ENCODE data around the gene AP1B1.
"Not testable (repeated sequence)": the region's sequence is repeated elsewhere in the genome, so short reads cannot be mapped to it uniquely, and the experiment has no call there.

Gene AP1B1

DNA sequence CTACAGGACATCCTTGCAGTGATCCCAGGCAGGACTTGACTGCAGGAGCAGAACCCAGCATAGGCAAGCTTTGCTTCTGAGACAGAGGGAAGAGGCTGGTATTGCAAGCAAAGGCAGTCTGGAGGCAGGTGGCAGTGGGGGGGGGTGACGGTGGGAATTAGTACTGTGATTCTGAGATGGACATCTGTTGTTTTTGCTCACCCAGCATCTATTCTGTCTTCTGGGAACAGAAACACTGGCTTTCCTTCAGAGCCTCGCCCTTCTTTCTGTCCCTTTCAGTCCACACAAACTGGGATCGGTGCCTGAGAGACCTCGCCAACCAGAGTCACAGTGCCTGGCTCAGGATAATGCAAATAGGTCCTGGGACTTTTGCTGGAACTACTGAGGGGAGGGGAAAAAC is 41.7 kb downstream of the AP1B1 start:
- no peak for DNase-seq

DNA sequence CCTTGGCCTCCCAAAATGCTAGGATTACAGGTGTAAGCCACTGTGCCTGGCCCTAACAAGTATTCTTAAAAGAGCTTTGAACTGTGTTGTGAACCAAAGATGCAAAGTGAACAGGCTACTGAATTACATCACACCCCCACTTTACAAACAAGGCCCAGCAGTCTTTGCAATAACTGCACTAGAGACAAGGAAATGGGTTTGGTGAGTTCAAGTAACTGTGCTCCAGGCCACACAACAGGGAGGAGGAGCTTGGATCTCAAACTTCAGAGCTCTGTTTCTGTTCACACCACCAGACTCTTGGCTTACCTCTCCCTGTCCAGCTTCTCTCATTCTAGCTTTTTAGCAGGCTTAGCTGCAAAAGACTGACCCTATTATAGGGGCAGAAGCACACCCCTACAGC is 42.4 kb downstream of the AP1B1 start:
- no peak for DNase-seq

DNA sequence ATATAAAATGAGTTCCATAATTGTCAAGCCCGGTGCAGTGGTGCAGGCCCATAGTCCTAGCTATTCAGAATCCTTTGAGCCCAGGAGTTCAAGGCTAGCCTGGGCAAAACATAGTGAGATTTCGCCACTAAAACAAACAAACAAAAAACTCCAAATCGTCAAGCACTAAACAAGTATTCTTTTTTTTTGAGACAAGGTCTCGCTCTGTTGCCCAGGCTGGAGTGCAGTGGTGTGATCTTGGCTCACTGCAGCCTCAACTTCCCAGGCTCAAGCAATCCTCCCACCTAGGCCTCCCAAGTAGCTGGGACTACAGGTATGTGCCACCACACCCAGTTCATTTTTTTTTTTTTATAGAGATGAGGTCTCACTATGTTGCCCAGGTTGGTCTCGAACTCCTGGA is 43.5 kb downstream of the AP1B1 start:
- not testable (repeated sequence) for DNase-seq

DNA sequence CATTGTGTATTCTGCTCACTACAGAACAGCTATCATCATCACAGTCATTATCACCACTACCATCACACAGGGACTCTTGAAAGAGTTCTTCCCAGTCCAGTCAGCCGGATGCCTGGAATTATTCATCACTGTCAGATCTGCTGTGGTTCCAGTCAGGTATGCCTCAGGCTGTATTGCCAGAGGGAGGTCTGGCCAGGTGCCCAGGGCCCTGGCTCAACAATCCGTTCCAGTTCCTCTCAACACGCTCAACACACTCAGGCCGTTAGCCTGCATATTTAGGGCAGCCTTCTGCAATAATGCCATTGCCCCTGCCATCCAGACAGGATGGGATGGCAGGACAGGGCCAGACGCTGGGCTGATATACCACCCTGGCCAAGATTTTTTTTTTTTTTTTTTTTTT is 44.2 kb downstream of the AP1B1 start:
- DNase-seq = peak; percentile 90

DNA sequence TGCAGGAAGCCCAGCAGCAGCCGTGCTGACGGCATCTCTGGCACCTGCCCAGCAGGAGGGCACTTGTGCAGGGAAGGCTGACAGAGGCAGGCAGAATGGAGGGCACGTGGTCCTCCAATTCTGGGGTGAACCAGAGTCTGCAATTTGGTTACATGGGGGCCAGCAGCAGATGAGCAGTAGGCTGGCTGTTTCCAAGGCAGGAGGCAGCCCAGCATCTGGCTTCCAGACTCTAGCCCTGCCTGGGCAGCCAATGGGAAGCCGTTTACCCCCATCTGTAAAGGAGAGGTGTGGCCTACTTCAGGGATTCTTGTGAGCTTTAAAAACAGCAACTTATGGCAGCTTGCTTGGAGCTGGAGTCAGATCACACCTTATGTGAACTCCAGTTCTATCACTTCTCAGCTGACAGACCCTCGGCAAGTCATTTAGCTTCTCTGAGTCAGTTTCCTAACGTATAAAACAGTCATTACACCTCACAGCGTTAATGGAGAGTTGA is 45.0 kb downstream of the AP1B1 start:
- DNase-seq = peak; percentile 43

DNA sequence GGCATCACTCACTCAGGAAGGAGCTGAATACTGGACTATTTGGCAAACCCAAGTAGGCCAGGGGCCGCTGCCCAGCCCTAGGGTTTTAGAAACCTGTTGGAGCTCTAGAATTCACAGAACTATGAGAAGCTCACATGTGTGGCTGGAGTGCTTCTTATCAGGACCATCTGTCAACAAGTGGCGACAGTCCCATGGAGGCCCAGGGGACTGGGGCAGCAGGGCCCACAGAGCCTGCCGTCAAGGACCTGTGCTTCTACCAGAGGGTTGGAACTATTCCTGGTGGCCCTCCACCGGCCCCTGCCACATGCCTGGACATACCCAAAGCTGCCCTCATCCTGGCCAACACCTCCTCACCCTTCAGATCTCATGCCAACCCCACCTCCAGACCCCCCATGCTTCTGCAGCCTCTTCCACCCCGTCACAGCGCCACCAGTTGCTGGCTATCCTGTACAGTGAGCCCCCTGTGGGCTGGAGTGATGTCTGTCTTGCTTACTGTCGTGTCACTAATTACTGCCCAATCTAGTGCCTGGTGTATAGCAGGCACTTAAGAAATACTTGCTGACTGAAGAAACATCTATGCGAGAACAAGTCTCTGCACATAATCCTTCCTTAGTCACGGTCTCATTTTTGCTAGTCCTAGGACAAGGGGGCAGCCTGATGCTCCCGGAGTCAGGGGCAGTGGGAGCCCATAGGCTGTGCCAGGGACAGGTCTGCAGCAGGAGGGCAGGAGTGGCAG is 45.6 kb downstream of the AP1B1 start:
- DNase-seq = no peak

DNA sequence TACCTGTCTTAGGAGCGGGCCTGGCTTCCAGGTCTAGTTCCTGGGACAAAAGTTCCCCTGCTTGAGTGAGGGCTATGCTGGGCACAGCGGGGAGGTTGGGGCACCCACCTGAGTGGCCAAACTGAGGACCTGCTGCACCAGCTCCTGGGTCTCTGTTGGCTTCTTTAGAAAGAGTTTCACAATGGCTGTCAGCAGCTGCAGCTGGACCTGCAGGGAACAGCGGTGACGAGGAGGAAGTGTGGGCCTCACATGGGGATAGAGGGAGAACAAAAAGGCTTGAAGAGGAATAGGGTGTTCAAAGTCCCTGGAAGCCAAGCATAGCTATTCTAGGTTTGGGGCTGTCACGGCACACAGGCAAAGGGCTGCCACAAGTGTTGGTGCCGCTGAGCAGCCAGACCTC is 46.2 kb downstream of the AP1B1 start:
- no peak for DNase-seq

DNA sequence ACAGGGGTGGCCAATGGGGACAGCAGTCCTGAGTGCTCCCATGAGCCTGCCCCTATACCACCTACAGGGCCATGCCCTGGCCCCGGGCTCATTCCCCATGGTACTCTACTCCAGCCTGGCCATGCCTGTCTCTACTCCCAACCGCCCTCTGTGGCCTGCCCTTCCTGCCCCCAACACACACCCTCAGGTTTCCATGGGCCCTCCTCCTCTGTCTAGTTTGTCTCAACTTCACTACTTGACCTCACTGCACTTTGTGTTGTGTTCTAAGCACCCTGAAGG is 46.6 kb downstream of the AP1B1 start:
- no peak for DNase-seq

DNA sequence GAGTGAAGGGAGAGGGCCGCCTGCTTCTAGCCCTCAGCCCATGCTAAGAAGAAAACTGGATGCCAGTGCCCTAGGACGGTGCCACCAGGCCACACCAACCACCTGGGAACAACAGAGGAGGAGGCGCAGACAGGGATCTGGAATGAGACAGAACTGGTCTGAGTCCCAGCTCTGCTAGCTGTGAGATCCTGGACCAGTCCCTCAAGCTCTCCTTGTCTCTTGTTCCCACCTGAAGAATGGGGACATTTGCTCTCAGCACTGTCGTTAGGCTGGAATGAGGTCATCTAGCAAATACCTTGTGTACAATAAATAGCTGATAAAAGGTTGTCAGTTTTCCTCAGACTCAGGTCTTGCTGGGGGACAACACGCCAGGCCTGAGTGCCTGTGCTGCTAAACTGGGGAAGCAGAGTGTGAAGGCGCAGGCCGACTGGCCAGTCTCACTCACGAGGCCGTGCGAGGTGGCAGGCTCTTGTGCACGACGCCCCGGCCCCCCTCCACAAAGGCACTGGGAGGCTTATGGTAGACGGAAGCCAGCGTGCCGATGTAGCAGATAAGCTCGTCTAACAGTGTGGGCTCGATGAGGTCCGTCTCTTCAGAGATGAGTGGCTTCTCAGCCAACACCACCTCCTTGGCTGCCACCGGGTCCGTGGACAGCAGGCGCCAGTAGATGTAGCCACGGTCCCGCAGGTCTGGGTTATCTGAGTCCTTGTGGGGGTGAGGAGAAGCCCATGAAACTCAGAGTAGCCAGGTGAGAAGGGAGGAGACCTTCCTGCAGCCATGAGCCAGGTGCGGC is 47.1 kb downstream of the AP1B1 start:
- no peak for DNase-seq

DNA sequence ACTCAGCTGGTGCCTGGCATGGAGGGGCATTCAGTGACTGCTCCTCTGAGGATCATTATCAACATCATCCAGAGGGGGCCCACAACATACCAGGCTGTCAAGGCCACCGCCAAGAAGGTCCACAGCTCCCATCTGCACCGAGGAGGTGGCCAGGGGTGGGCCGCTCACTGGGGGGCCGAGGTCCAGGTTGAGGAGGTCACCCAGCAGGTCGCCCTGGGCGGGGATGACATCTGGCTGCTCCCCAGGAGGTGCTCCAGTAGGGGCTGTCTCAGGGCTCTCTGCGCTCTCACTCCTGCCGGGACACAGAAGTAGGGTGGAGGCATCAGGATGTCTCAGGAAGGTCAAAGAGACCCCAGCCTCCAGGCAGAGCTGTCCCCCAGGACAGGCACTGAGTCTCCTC is 47.8 kb downstream of the AP1B1 start:
- DNase-seq = no peak

DNA sequence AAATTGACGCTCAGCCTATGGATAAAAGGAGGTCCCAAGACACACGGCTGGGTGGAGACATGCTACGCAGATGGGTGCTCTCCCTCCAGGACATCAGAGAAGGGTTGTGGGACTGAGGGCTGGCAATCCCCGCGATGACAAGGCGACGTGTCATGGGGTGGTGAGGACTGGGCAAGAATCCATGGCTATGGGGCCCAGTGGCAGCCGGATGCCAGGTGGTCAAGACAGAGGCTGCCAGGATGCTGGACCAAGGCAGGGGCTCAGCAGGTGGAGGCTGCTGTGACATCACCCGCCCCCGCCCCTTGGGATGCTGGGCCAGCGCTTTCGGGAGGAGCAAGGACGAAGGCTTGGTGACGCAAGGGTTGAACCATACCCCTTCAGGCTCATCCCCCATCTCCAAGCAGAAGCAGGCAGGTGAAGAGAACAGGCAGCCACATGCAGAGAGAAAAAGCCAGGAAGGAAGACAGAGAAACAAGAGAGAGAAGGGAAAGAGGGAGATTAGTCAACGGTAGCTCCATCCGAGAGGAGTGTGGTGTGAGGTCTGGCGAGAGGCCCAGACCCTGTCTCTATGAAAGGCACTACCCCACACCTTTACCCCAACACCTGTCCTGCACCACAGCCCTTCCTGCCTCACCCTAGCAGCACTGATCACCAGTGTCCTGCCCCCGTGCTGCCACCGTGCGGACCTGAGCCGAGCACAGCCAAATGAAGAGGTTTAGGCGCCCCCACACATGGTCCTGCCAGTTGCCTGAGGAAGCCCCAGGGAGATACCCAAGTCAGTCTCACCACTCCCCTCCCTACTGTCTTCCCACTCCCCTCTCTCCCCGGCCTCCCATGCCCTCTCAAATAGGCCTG is 48.8 kb downstream of the AP1B1 start:
- DNase-seq = no peak

DNA sequence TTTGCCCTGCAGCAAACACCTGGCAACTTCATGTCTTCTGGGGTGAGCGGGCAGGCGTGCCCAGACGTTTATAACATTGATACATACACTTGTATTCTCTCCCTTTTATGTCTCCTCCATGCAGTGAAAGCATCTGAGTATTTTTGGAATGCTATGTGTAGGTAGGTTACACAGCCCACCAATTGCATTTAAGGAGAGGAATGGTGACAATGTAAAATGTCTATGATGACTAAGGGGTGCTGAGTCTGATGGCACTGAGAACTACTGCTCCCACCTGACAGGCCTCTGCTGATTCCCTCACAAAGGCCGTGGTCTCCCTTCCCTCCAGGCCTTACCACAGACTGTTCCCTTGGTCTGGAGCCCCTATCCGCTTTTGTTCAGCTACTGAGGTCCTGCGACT is 50.0 kb downstream of the AP1B1 start:
- DNase-seq = no peak

DNA sequence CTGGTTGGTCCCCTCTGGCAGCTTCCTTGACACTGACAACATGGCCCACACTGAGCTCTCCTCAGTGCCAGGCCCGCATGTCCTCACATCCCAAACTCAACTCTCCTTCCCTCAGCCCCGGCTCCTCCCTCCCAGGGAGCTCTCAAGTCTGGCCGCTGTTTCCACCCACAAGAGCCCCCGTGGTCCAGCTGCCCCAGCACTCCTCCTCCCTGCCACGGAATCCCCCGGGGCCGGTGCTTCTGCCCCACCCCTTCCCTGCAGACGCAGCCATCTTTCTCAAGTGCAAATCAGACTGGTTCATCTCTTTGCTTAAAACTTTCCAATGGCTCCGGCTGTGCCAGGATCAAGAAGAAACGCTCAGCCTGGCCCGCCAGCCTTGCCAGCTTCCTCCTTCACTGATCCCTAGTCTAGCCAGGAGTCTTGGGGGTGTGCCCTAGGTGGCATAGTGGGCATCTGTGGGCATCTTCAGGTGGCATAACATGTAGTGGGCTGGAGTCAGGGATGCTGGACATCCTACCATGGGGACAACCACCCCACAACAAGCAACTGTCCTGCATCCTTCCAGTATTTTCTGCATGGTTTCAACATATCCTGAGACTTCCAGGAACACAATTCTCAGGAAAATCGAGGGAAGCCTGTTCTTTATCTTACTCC is 50.6 kb downstream of the AP1B1 start:
- DNase-seq = no peak

DNA sequence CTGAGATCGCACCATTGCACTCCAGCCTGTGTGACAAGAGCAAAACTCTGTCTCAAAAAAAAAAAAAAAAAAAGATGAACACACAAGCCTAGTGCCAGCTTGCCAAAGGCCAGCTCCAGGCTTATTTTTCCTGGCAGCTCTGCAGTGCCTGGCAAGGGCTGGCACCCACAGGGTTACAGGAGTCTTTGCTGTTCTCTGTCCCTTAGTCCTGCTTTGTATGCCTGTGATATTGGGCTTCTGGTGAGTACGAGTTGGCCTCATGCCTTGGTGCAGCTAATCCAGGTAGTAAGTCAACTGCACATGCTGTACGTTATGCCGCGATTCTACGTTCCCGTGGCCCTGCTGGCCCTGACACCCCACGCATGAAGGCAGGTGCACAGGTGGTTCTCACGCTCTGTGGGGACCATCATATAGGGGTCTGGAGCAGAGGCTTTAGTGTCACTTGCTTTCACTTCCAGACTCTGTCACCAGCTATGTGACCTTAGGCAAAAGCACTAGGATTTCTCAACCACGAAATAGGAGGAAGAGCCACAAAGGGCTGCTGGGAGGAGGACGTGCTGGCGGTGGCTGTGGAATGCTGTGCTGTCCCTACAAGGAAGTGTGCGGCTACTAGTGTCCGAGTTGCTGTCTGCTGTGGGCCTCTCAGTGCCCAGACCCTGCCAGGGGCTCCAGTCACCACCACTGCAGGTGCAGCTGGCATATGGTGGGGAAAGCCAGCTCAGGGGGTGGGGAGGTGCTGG is 51.4 kb downstream of the AP1B1 start:
- peak; percentile 5 for DNase-seq

DNA sequence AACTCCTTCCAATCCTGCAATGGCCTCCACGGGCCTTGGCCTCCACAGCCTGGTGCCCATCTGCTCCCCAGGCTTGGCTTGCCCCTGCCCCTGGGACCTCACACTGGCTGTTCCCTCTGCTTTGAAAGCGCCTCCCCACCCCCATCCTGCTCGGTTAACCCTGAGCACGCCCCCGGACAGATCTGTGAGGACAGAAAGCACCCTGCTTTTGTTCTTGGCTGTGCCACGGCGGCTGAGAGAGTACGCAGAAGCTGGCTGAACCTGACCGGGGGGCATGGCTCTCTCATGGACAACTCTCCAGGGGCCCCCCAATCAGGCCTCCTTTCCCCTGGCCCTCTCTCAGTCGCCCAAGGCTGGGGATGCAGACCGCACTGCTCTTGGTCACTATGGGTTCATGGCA is 52.7 kb downstream of the AP1B1 start:
- DNase-seq = no peak

DNA sequence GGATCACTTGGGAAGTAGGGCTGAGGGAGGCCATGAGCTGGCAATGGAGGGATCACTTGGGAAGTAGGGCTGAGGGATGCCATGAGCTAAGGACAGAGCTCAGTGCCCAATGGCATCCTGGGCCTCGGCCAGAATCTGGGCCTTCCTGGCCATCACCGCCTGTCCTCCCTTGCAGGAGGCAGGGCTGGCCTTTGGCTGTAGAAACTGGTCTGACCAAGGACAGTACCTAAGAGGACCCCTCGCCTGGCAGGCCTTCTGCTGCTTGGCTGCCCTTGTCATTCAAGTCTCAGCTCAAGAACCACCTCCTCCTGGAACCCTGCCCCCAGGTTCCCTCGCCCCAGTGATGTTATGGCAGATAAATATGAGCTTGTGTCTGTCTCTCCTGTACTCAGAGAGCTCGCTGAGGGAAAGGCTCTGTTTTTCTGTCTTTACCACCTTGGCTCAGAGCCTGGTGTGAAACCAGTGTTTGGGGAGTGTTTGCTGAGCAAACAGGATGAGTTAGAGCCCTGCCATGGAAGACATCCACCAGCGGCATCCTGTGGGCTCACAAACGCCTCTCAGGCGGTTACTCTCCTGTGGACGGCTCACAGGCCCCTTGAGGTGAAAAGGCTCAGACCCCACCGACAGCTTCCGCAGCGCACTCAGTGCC is 53.5 kb downstream of the AP1B1 start:
- DNase-seq = peak; percentile 77

DNA sequence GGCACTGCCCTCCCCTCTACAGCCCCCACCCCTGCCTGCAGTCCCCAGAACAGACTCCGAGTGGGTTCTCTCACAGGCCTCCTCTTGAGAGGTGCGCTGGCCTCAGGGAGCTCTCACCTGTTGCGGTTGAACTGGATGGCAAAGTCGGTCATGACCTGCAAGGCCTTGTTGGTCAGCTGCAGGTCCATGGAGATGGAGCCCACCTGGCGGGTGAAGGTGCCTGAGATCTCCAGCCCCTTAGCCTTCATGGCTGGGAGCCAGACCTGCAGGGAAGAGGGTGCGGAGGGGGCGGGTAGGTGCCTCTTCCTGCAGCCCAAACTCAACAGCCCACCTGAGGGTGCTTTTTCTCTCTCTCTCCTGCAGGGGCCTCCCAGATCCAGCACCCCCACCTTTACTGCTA is 54.2 kb downstream of the AP1B1 start:
- no peak for DNase-seq

DNA sequence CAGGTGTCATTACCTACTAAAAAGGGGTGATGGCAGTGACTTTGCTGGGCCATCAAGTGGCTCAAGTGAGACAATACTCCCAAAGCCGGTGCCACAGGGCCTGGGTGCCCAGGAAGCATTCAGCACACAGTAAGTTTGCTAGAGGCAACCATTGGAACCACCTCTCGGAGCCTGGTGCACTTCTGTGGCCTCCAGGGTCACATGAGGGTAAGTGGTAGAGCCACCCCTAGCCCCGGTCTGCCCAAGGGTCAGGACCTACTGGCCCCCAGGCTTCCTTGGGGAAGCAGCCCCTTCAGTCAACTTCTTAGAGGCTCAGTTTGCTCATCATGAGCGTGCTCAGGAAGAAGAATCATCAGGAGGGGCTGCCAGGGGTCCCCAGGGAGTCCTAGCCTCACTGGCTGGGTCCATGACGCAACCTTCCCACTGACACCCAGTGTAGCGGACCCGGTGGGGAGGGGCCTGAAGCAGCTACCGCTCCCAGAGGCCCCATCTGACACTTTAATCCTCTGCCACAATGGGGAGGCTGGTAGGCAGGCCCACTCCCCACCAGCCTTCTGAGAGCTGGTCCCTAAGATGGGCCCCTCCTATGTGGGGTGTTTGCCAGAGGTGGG is 55.4 kb downstream of the AP1B1 start:
- DNase-seq = no peak

DNA sequence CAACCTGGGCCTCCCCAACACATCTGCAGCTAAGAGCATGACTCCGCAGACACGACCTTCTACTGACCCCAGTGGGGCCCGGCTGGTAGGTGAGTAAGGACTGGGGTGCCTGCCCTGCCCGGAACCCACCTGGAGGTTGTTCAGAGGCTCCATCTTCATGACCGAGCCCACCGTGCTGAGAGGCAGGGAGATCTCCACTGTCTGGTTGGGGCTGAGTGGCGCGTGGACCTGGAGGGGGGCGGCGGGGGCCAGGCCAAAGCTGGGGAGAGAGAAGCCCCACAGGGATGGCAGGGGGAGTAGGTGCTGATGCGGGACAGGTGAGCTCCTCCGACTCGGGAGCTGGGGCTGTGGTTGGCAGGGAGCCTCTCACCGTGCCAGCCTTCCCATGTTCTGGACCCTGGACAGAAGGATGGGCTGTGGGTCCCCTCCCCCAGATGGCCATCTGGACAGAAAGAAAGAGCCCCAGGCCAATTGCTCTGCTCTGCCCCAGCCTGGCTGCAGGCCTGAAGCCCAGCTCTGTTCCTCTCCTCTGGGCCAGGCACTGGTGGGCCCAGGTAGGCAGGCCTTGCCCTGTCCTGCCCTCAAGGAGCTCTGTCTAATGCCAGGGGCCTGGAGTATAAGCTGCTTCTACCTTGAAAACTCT is 56.6 kb downstream of the AP1B1 start:
- DNase-seq = no peak

DNA sequence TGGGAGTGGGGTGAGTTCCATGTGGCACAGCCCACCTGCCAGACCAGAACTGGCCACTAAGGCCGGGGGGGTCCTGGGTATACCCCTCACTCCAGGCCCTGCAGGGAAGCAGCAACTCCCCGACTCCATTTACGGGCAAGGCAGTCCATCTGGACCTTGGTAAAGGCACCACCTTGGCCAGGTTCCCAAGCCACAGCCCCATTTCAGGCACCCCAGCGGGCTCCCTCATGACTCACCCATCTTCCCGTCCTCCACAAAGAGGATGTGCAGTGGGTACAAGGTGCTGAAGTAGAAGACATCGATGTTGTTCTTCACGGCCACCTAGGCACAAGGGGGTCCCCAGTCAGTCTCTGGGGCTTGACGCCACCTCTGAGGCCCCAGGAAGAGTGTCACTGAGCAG is 57.2 kb downstream of the AP1B1 start:
- DNase-seq = no peak

DNA sequence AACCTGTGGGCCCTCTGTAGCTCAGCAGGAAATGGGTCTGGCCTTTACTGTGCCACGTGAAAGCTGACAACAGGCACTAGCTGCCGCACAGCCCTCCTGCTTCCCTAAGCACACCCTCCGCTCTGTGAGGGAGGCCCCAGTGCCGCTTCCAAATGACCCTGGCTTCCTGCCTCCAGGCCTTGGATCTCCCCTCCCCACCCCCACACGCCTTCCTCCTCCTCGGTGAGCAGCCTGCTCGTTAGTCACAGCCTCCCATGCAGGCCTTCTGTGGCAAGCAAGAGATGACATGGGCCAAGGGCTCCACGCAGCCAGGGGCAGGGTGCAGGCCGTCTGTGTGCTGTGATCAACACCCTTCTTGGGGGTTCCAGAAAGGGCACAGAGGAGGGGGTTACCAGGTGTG is 57.6 kb downstream of the AP1B1 start:
- DNase-seq = no peak

All from NCI-H2029 treated with DMSO at 0.1 percent for 48 hours (cell line).